ENCODE results near the gene NFKBIL1.

The NFKBIL1 gene

GRCh38 chr6:31559606-31559957, 12.2 kb downstream of the NFKBIL1 start:
- H3K36me3 ChIP-seq (ENCODE audit: control insufficient read depth, insufficient read depth, low read length), result peaks cover 6% of the 10 kb centered on the region
- H3K4me1 ChIP-seq (ENCODE audit: control insufficient read depth, low read depth, low read length), result peaks cover 7% of the 10 kb centered on the region
- H3K27ac ChIP-seq (ENCODE audit: low read depth, low read length), result peak overlapping the region; percentile 26
- H3K79me1 ChIP-seq (ENCODE audit: low read length), result no peaks in the 10 kb centered on the region
- H3K56ac ChIP-seq (ENCODE audit: low read length), result peak overlapping the region; percentile 5
- H4K5ac ChIP-seq (ENCODE audit: low read length), result no peak overlapping the region
- H2BK120ac ChIP-seq (ENCODE audit: low read depth, low read length), result peak overlapping the region; percentile 7
- no peaks in the 10 kb centered on the region for H3K79me2 ChIP-seq (ENCODE audit: control insufficient read depth, insufficient read depth, low read length)
- H2BK5ac ChIP-seq (ENCODE audit: low read length), result peak overlapping the region; percentile 67
- H3K23ac ChIP-seq (ENCODE audit: low read length), result peak overlapping the region; percentile 45
- H3K9ac ChIP-seq (ENCODE audit: low read length), result no peak overlapping the region
- no peak overlapping the region for H3K4ac ChIP-seq (ENCODE audit: low read depth, low read length)
- H3K27me3 ChIP-seq (ENCODE audit: insufficient read depth, low read length, poor library complexity), result no peaks in the 10 kb centered on the region
- H2AK5ac ChIP-seq (ENCODE audit: low read length), result no peak overlapping the region
- DNase-seq, result no peak
- no peak overlapping the region for H3K18ac ChIP-seq (ENCODE audit: low read length)
- WGBS (ENCODE audit: extremely low coverage, insufficient coverage, low lambda C conversion rate), result no CpG with 5 or more reads among the region's 4 CpGs
- no peak overlapping the region for H3K4me3 ChIP-seq (ENCODE audit: low read length)
- no peak overlapping the region for H4K8ac ChIP-seq (ENCODE audit: low read depth, low read length)
- H3K4me2 ChIP-seq (ENCODE audit: low read length), result no peak overlapping the region
- no peak overlapping the region for H2BK15ac ChIP-seq (replicated peaks; ENCODE audit: low read depth)

GRCh38 chr6:31559958-31560696, 12.7 kb downstream of the NFKBIL1 start:
- H3K79me1 ChIP-seq (ENCODE audit: low read length), result no peaks in the 10 kb centered on the region
- H2BK15ac ChIP-seq (replicated peaks; ENCODE audit: low read depth), result no peak overlapping the region
- no peak overlapping the region for H4K5ac ChIP-seq (ENCODE audit: low read length)
- no peak overlapping the region for H3K4me2 ChIP-seq (ENCODE audit: low read length)
- no peak overlapping the region for H4K8ac ChIP-seq (ENCODE audit: low read depth, low read length)
- H3K4ac ChIP-seq (ENCODE audit: low read depth, low read length), result no peak overlapping the region
- no peak overlapping the region for H3K18ac ChIP-seq (ENCODE audit: low read length)
- no peak overlapping the region for H3K23ac ChIP-seq (ENCODE audit: low read length)
- H3K4me3 ChIP-seq (ENCODE audit: low read length), result no peak overlapping the region
- H3K27ac ChIP-seq (ENCODE audit: low read depth, low read length), result peak overlapping the region; percentile 26
- peaks cover 6% of the 10 kb centered on the region for H3K36me3 ChIP-seq (ENCODE audit: control insufficient read depth, insufficient read depth, low read length)
- H2BK5ac ChIP-seq (ENCODE audit: low read length), result peak overlapping the region; percentile 67
- H2AK5ac ChIP-seq (ENCODE audit: low read length), result no peak overlapping the region
- peak overlapping the region; percentile 7 for H2BK120ac ChIP-seq (ENCODE audit: low read depth, low read length)
- peaks cover 7% of the 10 kb centered on the region for H3K4me1 ChIP-seq (ENCODE audit: control insufficient read depth, low read depth, low read length)
- DNase-seq, result peak; percentile 83
- H3K27me3 ChIP-seq (ENCODE audit: insufficient read depth, low read length, poor library complexity), result no peaks in the 10 kb centered on the region
- H3K56ac ChIP-seq (ENCODE audit: low read length), result peak overlapping the region; percentile 0
- WGBS (ENCODE audit: extremely low coverage, insufficient coverage, low lambda C conversion rate), result no CpG with 5 or more reads among the region's 7 CpGs
- H3K79me2 ChIP-seq (ENCODE audit: control insufficient read depth, insufficient read depth, low read length), result no peaks in the 10 kb centered on the region
- H3K9ac ChIP-seq (ENCODE audit: low read length), result no peak overlapping the region

GRCh38 chr6:31560697-31561058, 13.3 kb downstream of the NFKBIL1 start:
- Histone ChIP-seq H2AK5ac (ENCODE audit: low read length) (no peak overlapping the region), H3K79me2 (ENCODE audit: control insufficient read depth, insufficient read depth, low read length) (no peaks in the 10 kb centered on the region), H3K9ac (ENCODE audit: low read length) (no peak overlapping the region), H2BK120ac (ENCODE audit: low read depth, low read length) (no peak overlapping the region), H3K23ac (ENCODE audit: low read length) (no peak overlapping the region), H3K4ac (ENCODE audit: low read depth, low read length) (no peak overlapping the region), H3K4me2 (ENCODE audit: low read length) (no peak overlapping the region), H3K27ac (ENCODE audit: low read depth, low read length) (no peak overlapping the region), H3K4me3 (ENCODE audit: low read length) (no peak overlapping the region), H3K27me3 (ENCODE audit: insufficient read depth, low read length, poor library complexity) (no peaks in the 10 kb centered on the region), H3K56ac (ENCODE audit: low read length) (no peak overlapping the region), H4K8ac (ENCODE audit: low read depth, low read length) (no peak overlapping the region), H2BK15ac (replicated peaks; ENCODE audit: low read depth) (no peak overlapping the region), H2BK5ac (ENCODE audit: low read length) (no peak overlapping the region), H4K5ac (ENCODE audit: low read length) (no peak overlapping the region), H3K79me1 (ENCODE audit: low read length) (no peaks in the 10 kb centered on the region), H3K18ac (ENCODE audit: low read length) (no peak overlapping the region), H3K4me1 (ENCODE audit: control insufficient read depth, low read depth, low read length) (peaks cover 7% of the 10 kb centered on the region), H3K36me3 (ENCODE audit: control insufficient read depth, insufficient read depth, low read length) (peaks cover 6% of the 10 kb centered on the region)
- no peak for DNase-seq

GRCh38 chr6:31567531-31568370, 20.3 kb downstream of the NFKBIL1 start:
- peak; percentile 67 for DNase-seq
- Histone ChIP-seq H2BK120ac (ENCODE audit: low read depth, low read length) (no peak overlapping the region), H2BK15ac (replicated peaks; ENCODE audit: low read depth) (no peak overlapping the region), H3K23ac (ENCODE audit: low read length) (no peak overlapping the region), H3K4me3 (ENCODE audit: low read length) (no peak overlapping the region), H2AK5ac (ENCODE audit: low read length) (no peak overlapping the region), H4K5ac (ENCODE audit: low read length) (no peak overlapping the region), H3K36me3 (ENCODE audit: control insufficient read depth, insufficient read depth, low read length) (no peaks in the 10 kb centered on the region), H3K79me1 (ENCODE audit: low read length) (no peaks in the 10 kb centered on the region), H3K27ac (ENCODE audit: low read depth, low read length) (no peak overlapping the region), H3K56ac (ENCODE audit: low read length) (no peak overlapping the region), H3K9ac (ENCODE audit: low read length) (no peak overlapping the region), H3K4ac (ENCODE audit: low read depth, low read length) (no peak overlapping the region), H3K4me1 (ENCODE audit: control insufficient read depth, low read depth, low read length) (no peaks in the 10 kb centered on the region), H3K4me2 (ENCODE audit: low read length) (no peak overlapping the region), H3K79me2 (ENCODE audit: control insufficient read depth, insufficient read depth, low read length) (no peaks in the 10 kb centered on the region), H3K18ac (ENCODE audit: low read length) (no peak overlapping the region), H2BK5ac (ENCODE audit: low read length) (no peak overlapping the region), H4K8ac (ENCODE audit: low read depth, low read length) (no peak overlapping the region), H3K27me3 (ENCODE audit: insufficient read depth, low read length, poor library complexity) (no peaks in the 10 kb centered on the region)
- WGBS (ENCODE audit: extremely low coverage, insufficient coverage, low lambda C conversion rate), result no CpG with 5 or more reads among the region's 9 CpGs

GRCh38 chr6:31568537-31568961, 21.1 kb downstream of the NFKBIL1 start:
- Histone ChIP-seq H3K27me3 (ENCODE audit: insufficient read depth, low read length, poor library complexity) (no peaks in the 10 kb centered on the region), H3K23ac (ENCODE audit: low read length) (no peak overlapping the region), H2AK5ac (ENCODE audit: low read length) (no peak overlapping the region), H3K4me1 (ENCODE audit: control insufficient read depth, low read depth, low read length) (no peaks in the 10 kb centered on the region), H3K4me3 (ENCODE audit: low read length) (no peak overlapping the region), H2BK15ac (replicated peaks; ENCODE audit: low read depth) (no peak overlapping the region), H3K18ac (ENCODE audit: low read length) (no peak overlapping the region), H3K4ac (ENCODE audit: low read depth, low read length) (no peak overlapping the region), H2BK5ac (ENCODE audit: low read length) (no peak overlapping the region), H3K56ac (ENCODE audit: low read length) (no peak overlapping the region), H3K4me2 (ENCODE audit: low read length) (no peak overlapping the region), H4K8ac (ENCODE audit: low read depth, low read length) (no peak overlapping the region), H3K36me3 (ENCODE audit: control insufficient read depth, insufficient read depth, low read length) (no peaks in the 10 kb centered on the region), H3K27ac (ENCODE audit: low read depth, low read length) (no peak overlapping the region), H3K79me2 (ENCODE audit: control insufficient read depth, insufficient read depth, low read length) (no peaks in the 10 kb centered on the region), H3K9ac (ENCODE audit: low read length) (no peak overlapping the region), H3K79me1 (ENCODE audit: low read length) (no peaks in the 10 kb centered on the region), H4K5ac (ENCODE audit: low read length) (no peak overlapping the region), H2BK120ac (ENCODE audit: low read depth, low read length) (no peak overlapping the region)
- WGBS (ENCODE audit: extremely low coverage, insufficient coverage, low lambda C conversion rate), result no CpG with 5 or more reads among the region's 3 CpGs
- DNase-seq, result no peak
